ENCODE results near the gene RBM22.

The RBM22 gene

GRCh38 chr5:150672237-150672883, 28.5 kb downstream of the RBM22 start:
- peak in 1 of 5 experiments; percentile 20 for DNase-seq

GRCh38 chr5:150671509-150672236, 29.2 kb downstream of the RBM22 start:
- no peak for DNase-seq

GRCh38 chr5:150670948-150671310, 29.9 kb downstream of the RBM22 start:
- DNase-seq, result no peak

GRCh38 chr5:150670275-150670947, 30.5 kb downstream of the RBM22 start:
- DNase-seq, result no peak

GRCh38 chr5:150665044-150665443, 35.8 kb downstream of the RBM22 start:
- no peak for DNase-seq

- no peak for DNase-seq
These were observed 36.9 kb downstream of the RBM22 start for GRCh38 chr5:150663936-150664335.

- no peak for DNase-seq
These were observed 37.9 kb downstream of the RBM22 start for GRCh38 chr5:150662731-150663516.

- no peak for DNase-seq
These were observed 38.9 kb downstream of the RBM22 start for GRCh38 chr5:150661821-150662596.

- DNase-seq, result no peak
These were observed 39.8 kb downstream of the RBM22 start, which contains the start of gene MYOZ3 for GRCh38 chr5:150661086-150661485. Gene MYOZ3 (plus strand): TSS chr5:150661251. CDS start chr5:150662942, 1,691 bp downstream.

- no peak for DNase-seq
These were observed 40.6 kb downstream of the RBM22 start for GRCh38 chr5:150660108-150660831.

- DNase-seq, result no peak
These were observed 41.3 kb downstream of the RBM22 start for GRCh38 chr5:150659360-150660107.

GRCh38 chr5:150658699-150659265, 42.1 kb downstream of the RBM22 start:
- DNase-seq, result no peak

GRCh38 chr5:150658121-150658520, 42.7 kb downstream of the RBM22 start:
- DNase-seq, result no peak

- DNase-seq, result peak; percentile 45 to 82 (median 73)
These were observed 44.4 kb downstream of the RBM22 start for GRCh38 chr5:150656191-150657132.

GRCh38 chr5:150655221-150655620, 45.6 kb downstream of the RBM22 start:
- DNase-seq, result no peak

- DNase-seq, result peak in 1 of 5 experiments; percentile 58
These were observed 46.9 kb downstream of the RBM22 start for GRCh38 chr5:150653762-150654556.

GRCh38 chr5:150653145-150653761, 47.6 kb downstream of the RBM22 start:
- DNase-seq, result no peak
